ENCODE results near the gene NARS2.
A peak's percentile ranks its signal among the peaks of the same experiment; 100 is the strongest.
"Not testable (repeated sequence)": the region's sequence is repeated elsewhere in the genome, so short reads cannot be mapped to it uniquely, and the experiment has no call there.

Gene NARS2

GRCh38 chr11:78541537-78541936, 33.1 kb downstream of the NARS2 start:
- DNase-seq (ENCODE audit: low spot score): no peak

GRCh38 chr11:78540256-78540655, 34.4 kb downstream of the NARS2 start:
- no peak for DNase-seq (ENCODE audit: low spot score)

GRCh38 chr11:78539506-78539905, 35.2 kb downstream of the NARS2 start:
- no peak for DNase-seq (ENCODE audit: low spot score)

GRCh38 chr11:78536933-78537332, 37.7 kb downstream of the NARS2 start:
- DNase-seq (ENCODE audit: low spot score): no peak

- no peak for DNase-seq (ENCODE audit: low spot score)
Measured at GRCh38 chr11:78535920-78536319, 38.7 kb downstream of the NARS2 start.

GRCh38 chr11:78535027-78535426, 39.6 kb downstream of the NARS2 start:
- DNase-seq (ENCODE audit: low spot score): no peak

GRCh38 chr11:78533399-78533798, 41.3 kb downstream of the NARS2 start:
- DNase-seq (ENCODE audit: low spot score): peak; percentile 68

GRCh38 chr11:78532991-78533390, 41.7 kb downstream of the NARS2 start:
- DNase-seq (ENCODE audit: low spot score): no peak

GRCh38 chr11:78526497-78527146, 48.0 kb downstream of the NARS2 start:
- no peak for DNase-seq (ENCODE audit: low spot score)

- no peak for DNase-seq (ENCODE audit: low spot score)
Measured at GRCh38 chr11:78525720-78526119, 48.9 kb downstream of the NARS2 start.

- DNase-seq (ENCODE audit: low spot score): no peak
Measured at GRCh38 chr11:78520230-78520629, 54.4 kb downstream of the NARS2 start.

- DNase-seq (ENCODE audit: low spot score): no peak
Measured at GRCh38 chr11:78516281-78516680, 58.4 kb downstream of the NARS2 start.

- DNase-seq (ENCODE audit: low spot score): no peak
Measured at GRCh38 chr11:78514922-78515502, 59.7 kb downstream of the NARS2 start.

- DNase-seq (ENCODE audit: low spot score): not testable (repeated sequence)
Measured at GRCh38 chr11:78513085-78513484, 61.6 kb downstream of the NARS2 start.

GRCh38 chr11:78510597-78510996, 64.1 kb downstream of the NARS2 start:
- no peak for DNase-seq (ENCODE audit: low spot score)

- DNase-seq (ENCODE audit: low spot score): no peak
Measured at GRCh38 chr11:78510025-78510596, 64.6 kb downstream of the NARS2 start.

- no peak for DNase-seq (ENCODE audit: low spot score)
Measured at GRCh38 chr11:78504708-78505107, 70.0 kb downstream of the NARS2 start.

- DNase-seq (ENCODE audit: low spot score): peak; percentile 17
Measured at GRCh38 chr11:78504181-78504580, 70.5 kb downstream of the NARS2 start.

- no peak for DNase-seq (ENCODE audit: low spot score)
Measured at GRCh38 chr11:78499971-78500370, 74.7 kb downstream of the NARS2 start.

GRCh38 chr11:78497293-78497692, 77.4 kb downstream of the NARS2 start:
- DNase-seq (ENCODE audit: low spot score): no peak

GRCh38 chr11:78493413-78493975, 81.2 kb downstream of the NARS2 start:
- no peak for DNase-seq (ENCODE audit: low spot score)

GRCh38 chr11:78492973-78493372, 81.7 kb downstream of the NARS2 start:
- DNase-seq (ENCODE audit: low spot score): no peak

- DNase-seq (ENCODE audit: low spot score): no peak
Measured at GRCh38 chr11:78489184-78489583, 85.5 kb downstream of the NARS2 start.
